HG02970 (cell line): ENCODE data around the gene PVALEF.

ENCODE experiments used
- ATAC-seq: cut with Tn5 transposase; IDR thresholded peaks from one replicate; pipeline ENCODE4 v1.9.1; 2021; ENCODE audit warnings: mild to moderate bottlenecking, moderate library complexity, moderate number of reproducible peaks; ENCODE audit not compliant: unreplicated experiment, low FRiP score

The PVALEF gene

DNA sequence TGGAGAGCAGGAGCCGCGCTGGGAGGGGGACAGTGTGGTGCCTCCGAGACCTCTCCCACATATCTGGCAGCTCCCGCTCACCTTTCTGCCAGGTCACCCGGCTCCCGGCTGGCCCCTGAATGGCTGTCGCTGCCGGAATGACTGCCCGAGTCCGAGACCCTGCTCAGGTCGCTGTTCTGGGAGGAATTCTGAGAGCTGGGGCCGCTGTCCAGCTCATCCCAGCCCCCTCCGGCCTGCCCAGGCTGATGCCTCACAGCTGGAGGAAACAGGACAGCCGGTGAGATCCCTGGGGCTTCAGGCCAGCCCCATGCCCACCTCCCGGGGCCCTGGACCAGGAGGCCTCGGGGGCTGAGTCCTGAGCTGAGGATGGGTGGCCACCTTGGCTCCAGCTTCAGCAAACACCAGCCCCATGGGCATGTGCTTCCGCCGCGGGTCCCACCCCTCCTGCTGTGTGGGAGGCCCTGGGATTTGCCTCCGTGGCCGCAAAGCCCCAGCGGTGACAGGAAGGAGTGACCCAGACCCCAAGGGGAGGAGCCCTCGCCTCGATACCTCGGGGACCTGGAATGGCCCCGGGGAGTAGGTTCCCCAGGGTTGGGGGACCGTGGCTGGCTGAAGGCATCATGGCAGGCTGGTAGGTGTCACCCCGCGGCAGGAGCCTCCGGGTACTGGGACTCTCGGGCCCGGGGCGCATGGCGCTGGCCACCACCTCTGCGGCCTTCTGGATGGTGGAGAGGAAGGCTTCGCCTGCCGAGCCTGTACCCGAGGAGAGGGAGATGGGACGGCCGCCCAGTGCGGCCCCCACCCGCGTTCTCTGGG, 66.7 kb downstream of the PVALEF start:
- no peak for ATAC-seq
